Measurements from ENCODE around the gene RFC1.
"Not testable (repeated sequence)": the region's sequence is repeated elsewhere in the genome, so short reads cannot be mapped to it uniquely, and the experiment has no call there.

The RFC1 gene

GRCh38 chr4:39324897-39325613 is 41.1 kb downstream of the RFC1 start:
- DNase-seq = peak in 1 of 42 donors; percentile 11
- intact Hi-C loops (cut with DNase I) = no loop called here

- DNase-seq = peak in 1 of 42 donors; percentile 27
- intact Hi-C loops (cut with DNase I) = no loop called here
These were observed 41.7 kb downstream of the RFC1 start for GRCh38 chr4:39324446-39324845.

- no peak for DNase-seq
- intact Hi-C loops (cut with DNase I) = no loop called here
These were observed 42.3 kb downstream of the RFC1 start for GRCh38 chr4:39323821-39324220.

GRCh38 chr4:39320381-39321115 is 45.6 kb downstream of the RFC1 start:
- intact Hi-C loops (cut with DNase I) = no loop called here
- DNase-seq = no peak

- no peak for DNase-seq
- intact Hi-C loops (cut with DNase I) = no loop called here
These were observed 46.5 kb downstream of the RFC1 start for GRCh38 chr4:39319676-39320075.

- intact Hi-C loops (cut with DNase I) = no loop called here
- DNase-seq = no peak
These were observed 53.3 kb downstream of the RFC1 start for GRCh38 chr4:39312816-39313215.

GRCh38 chr4:39308611-39309010 is 57.6 kb downstream of the RFC1 start:
- intact Hi-C loops (cut with DNase I) = no loop called here
- DNase-seq = no peak

- intact Hi-C loops (cut with DNase I) = no loop called here
- no peak for DNase-seq
These were observed 60.1 kb downstream of the RFC1 start for GRCh38 chr4:39305912-39306677.

- intact Hi-C loops (cut with DNase I) = no loop called here
- DNase-seq = no peak
These were observed 61.5 kb downstream of the RFC1 start for GRCh38 chr4:39304651-39305050.

GRCh38 chr4:39303871-39304270 is 62.3 kb downstream of the RFC1 start:
- intact Hi-C loops (cut with DNase I) = no loop called here

GRCh38 chr4:39302901-39303300 is 63.3 kb downstream of the RFC1 start:
- no peak for DNase-seq
- intact Hi-C loops (cut with DNase I) = no loop called here

More at GRCh38 chr4:39303871-39304270, 62.3 kb downstream of the RFC1 start:
- no peak for DNase-seq

- intact Hi-C loops (cut with DNase I) = no loop called here
- DNase-seq = no peak
These were observed 70.4 kb downstream of the RFC1 start for GRCh38 chr4:39295784-39296183.

- DNase-seq; intact Hi-C loops (cut with DNase I): not testable (repeated sequence)
These were observed 73.7 kb downstream of the RFC1 start for GRCh38 chr4:39292433-39292832.

GRCh38 chr4:39291686-39292085 is 74.5 kb downstream of the RFC1 start:
- intact Hi-C loops (cut with DNase I) = no loop called here
- no peak for DNase-seq

GRCh38 chr4:39287223-39287622 is 78.9 kb downstream of the RFC1 start:
- intact Hi-C loops (cut with DNase I) = no loop called here

GRCh38 chr4:39286263-39286662 is 79.9 kb downstream of the RFC1 start:
- intact Hi-C loops (cut with DNase I) = no loop called here
- no peak for DNase-seq

More at GRCh38 chr4:39287223-39287622, 78.9 kb downstream of the RFC1 start:
- no peak for DNase-seq

- intact Hi-C loops (cut with DNase I) = no loop called here
- no peak for DNase-seq
These were observed 80.3 kb downstream of the RFC1 start for GRCh38 chr4:39285853-39286252.

GRCh38 chr4:39285111-39285795 is 80.9 kb downstream of the RFC1 start:
- DNase-seq = no peak
- intact Hi-C loops (cut with DNase I) = no loop called here

- no peak for DNase-seq
- intact Hi-C loops (cut with DNase I) = no loop called here
These were observed 85.4 kb downstream of the RFC1 start for GRCh38 chr4:39280770-39281169.
